Nephron progenitor cell (in vitro differentiated cells): Measurements from ENCODE around the gene EXOC7.

ENCODE experiments used
- DNase-seq: peaks from one replicate; pipeline ENCODE4 v3.0.0; 2021
- H3K27ac Mint-ChIP-seq: 2 replicates; pipeline ENCODE4 v1.8.0; 2021; ENCODE audit warnings: mild to moderate bottlenecking, moderate library complexity, mixed read lengths
- H3K27me3 Mint-ChIP-seq: 2 replicates; pipeline ENCODE4 v1.8.0; 2021; ENCODE audit warnings: mild to moderate bottlenecking, low read depth, mixed read lengths; ENCODE audit not compliant: poor library complexity
- H3K36me3 Mint-ChIP-seq: 2 replicates; pipeline ENCODE4 v1.8.0; 2021; ENCODE audit warnings: low read depth, mixed read lengths
- H3K4me1 Mint-ChIP-seq: 2 replicates; pipeline ENCODE4 v1.8.0; 2021; ENCODE audit warnings: mixed read lengths
- H3K4me3 Mint-ChIP-seq: 2 replicates; pipeline ENCODE4 v1.8.0; 2021; ENCODE audit warnings: mild to moderate bottlenecking, moderate library complexity, mixed read lengths
- H3K9me3 Mint-ChIP-seq: 2 replicates; pipeline ENCODE4 v1.8.0; 2021; ENCODE audit warnings: mild to moderate bottlenecking, moderate library complexity, mixed read lengths
- CTCF ChIP-seq: fragments of 200-600 bp; sonication (generic); IDR thresholded peaks from 2 replicates; pipeline ENCODE4 v1.5.0; 2021; ENCODE audit warnings: antibody characterized with exemption

Gene EXOC7

GRCh38 chr17:76135810-76136188 is 32.2 kb upstream of the EXOC7 start:
- no peak for DNase-seq
- H3K27me3 Mint-ChIP-seq, result peaks cover 99% of the 10 kb centered on the region
- no peaks in the 10 kb centered on the region for H3K36me3 Mint-ChIP-seq
- H3K4me3 Mint-ChIP-seq, result no peak overlapping the region
- TF ChIP-seq CTCF, result no peak
- H3K27ac Mint-ChIP-seq, result no peak overlapping the region
- H3K9me3 Mint-ChIP-seq, result peaks cover 6% of the 10 kb centered on the region
- peaks cover 46% of the 10 kb centered on the region for H3K4me1 Mint-ChIP-seq

GRCh38 chr17:76134911-76135809 is 31.6 kb upstream of the EXOC7 start:
- H3K27me3 Mint-ChIP-seq, result peaks cover 99% of the 10 kb centered on the region
- no peak overlapping the region for H3K27ac Mint-ChIP-seq
- H3K9me3 Mint-ChIP-seq, result peaks cover 6% of the 10 kb centered on the region
- TF ChIP-seq CTCF, result no peak
- no peak overlapping the region for H3K4me3 Mint-ChIP-seq
- H3K36me3 Mint-ChIP-seq, result no peaks in the 10 kb centered on the region
- DNase-seq, result no peak
- peaks cover 51% of the 10 kb centered on the region for H3K4me1 Mint-ChIP-seq

- no peak for DNase-seq
- Mint-ChIP-seq H3K9me3 (peaks cover 6% of the 10 kb centered on the region), H3K4me3 (no peak overlapping the region), H3K27ac (no peak overlapping the region), H3K4me1 (peaks cover 31% of the 10 kb centered on the region), H3K36me3 (no peaks in the 10 kb centered on the region), H3K27me3 (peaks cover 98% of the 10 kb centered on the region)
- TF ChIP-seq CTCF, result no peak
These were observed 29.2 kb upstream of the EXOC7 start for GRCh38 chr17:76132574-76133338.

DNA sequence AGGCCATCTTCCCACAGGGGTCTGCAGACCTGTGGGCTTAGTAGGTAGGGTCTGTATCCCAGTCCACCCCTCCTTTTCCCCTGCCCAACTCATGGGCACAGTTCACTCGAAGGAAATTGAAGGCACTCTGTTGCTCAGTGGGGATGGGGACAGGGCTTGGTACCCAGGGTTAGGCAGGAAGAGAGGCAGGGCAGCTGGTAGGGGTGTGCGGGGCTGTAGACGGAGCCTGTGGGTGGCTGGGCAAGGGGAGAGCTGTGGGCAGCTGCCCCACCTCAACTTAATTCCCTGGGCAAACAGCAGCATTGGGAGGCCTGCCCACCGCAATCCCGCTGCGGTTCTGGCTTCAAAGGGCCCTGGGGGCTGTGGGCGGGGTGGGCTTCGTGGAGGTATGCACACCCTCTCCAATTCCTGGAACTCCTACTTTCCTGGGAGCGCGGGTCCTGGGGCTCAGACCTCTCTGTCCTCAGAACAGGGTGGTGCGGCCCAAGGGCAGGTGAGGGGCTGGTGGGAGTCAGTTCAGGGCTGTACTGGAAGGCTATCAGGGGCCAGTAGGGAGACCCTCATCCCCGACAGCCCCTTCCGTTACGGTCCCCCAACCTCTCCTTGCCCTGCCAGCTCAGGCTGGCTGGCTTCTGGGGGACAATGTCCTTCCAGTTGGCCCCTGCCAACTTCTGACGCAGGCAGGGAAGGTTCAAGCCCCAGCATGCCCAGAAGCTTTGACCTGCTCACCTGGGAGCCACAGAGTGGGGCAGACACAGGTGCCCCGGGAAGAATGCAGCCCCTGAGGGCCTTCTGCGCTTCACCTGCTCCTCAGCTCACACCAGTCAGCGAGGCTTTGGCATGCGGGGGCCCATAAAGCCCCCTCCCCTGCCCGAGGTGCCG is 28.3 kb upstream of the EXOC7 start:
- no peak for DNase-seq
- H3K4me1 Mint-ChIP-seq, result peaks cover 29% of the 10 kb centered on the region
- peaks cover 6% of the 10 kb centered on the region for H3K9me3 Mint-ChIP-seq
- H3K27ac Mint-ChIP-seq, result no peak overlapping the region
- H3K4me3 Mint-ChIP-seq, result no peak overlapping the region
- peaks cover 98% of the 10 kb centered on the region for H3K27me3 Mint-ChIP-seq
- H3K36me3 Mint-ChIP-seq, result no peaks in the 10 kb centered on the region
- no peak for TF ChIP-seq CTCF

DNA sequence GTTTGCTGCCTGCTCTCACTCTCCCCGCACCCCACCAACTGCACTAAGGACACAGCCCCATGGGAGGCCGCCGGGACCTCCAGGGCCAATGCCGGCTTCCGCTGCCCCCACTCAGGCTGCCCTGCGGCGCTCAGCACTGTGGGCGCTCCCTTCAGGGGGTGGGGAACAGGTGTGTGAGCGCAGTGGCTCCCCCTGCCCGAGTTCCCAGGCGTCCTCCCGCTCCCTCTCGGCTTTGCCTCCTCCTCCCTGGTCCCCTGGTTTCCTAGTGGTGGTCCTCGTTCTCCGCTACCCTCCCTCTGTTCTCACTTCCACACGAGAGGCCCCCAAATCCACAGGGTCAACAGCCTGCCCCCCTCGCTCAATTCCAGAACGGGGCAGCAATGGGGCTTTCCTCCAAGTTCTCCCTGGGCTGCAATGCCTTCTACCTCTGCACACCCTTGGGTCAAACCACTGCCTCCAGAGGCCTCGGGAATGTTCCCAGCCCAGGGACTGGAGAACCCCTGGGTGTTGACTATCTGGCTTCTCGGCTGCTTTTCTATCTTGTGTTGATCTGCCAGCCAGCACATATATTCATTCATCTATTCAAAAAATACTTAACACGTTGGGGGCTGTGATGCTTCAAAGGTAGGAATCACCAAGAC is 27.6 kb upstream of the EXOC7 start:
- Mint-ChIP-seq H3K36me3 (no peaks in the 10 kb centered on the region), H3K4me1 (peaks cover 23% of the 10 kb centered on the region), H3K27ac (no peak overlapping the region), H3K9me3 (peaks cover 6% of the 10 kb centered on the region), H3K4me3 (no peak overlapping the region), H3K27me3 (peaks cover 98% of the 10 kb centered on the region)
- no peak for DNase-seq
- TF ChIP-seq CTCF, result no peak
